Measurements from ENCODE around the gene KLK1.

DNA sequence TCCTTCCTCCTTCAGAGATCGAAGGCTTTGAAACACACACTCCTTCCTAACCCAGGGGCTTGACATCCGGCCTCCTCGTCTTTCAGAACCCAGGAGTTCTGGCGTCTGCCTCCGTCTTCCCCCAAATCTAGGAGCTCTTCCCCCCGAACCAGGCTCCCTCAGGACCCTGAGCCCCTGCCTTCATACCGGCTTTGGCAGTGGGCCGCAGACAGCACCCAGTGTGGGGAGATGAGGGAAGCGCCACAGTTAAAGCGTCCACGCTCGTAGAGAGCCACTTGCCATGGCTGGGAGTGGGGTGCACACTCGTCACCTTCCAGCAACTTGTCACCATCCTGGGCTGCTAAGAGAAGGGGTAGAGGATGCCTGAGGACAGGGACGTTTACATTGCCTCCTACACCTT, 3.9 kb upstream of the KLK1 start:
- TF ChIP-seq, protein P1, sequence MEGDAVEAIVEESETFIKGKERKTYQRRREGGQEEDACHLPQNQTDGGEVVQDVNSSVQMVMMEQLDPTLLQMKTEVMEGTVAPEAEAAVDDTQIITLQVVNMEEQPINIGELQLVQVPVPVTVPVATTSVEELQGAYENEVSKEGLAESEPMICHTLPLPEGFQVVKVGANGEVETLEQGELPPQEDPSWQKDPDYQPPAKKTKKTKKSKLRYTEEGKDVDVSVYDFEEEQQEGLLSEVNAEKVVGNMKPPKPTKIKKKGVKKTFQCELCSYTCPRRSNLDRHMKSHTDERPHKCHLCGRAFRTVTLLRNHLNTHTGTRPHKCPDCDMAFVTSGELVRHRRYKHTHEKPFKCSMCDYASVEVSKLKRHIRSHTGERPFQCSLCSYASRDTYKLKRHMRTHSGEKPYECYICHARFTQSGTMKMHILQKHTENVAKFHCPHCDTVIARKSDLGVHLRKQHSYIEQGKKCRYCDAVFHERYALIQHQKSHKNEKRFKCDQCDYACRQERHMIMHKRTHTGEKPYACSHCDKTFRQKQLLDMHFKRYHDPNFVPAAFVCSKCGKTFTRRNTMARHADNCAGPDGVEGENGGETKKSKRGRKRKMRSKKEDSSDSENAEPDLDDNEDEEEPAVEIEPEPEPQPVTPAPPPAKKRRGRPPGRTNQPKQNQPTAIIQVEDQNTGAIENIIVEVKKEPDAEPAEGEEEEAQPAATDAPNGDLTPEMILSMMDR (IDR thresholded peaks at IDR 0.05; ENCODE audit: poor library complexity, severe bottlenecking), result no peak
- TF ChIP-seq EZH2 (IDR thresholded peaks at IDR 0.05; ENCODE audit: borderline replicate concordance, insufficient read depth, low read length, poor library complexity, severe bottlenecking), result no peak
- no peak for TF ChIP-seq RAD21 (conservative IDR thresholded peaks at IDR 0.05)
- TF ChIP-seq SMC3 (conservative IDR thresholded peaks at IDR 0.05; ENCODE audit: poor library complexity), result no peak
- TF ChIP-seq, protein P2, sequence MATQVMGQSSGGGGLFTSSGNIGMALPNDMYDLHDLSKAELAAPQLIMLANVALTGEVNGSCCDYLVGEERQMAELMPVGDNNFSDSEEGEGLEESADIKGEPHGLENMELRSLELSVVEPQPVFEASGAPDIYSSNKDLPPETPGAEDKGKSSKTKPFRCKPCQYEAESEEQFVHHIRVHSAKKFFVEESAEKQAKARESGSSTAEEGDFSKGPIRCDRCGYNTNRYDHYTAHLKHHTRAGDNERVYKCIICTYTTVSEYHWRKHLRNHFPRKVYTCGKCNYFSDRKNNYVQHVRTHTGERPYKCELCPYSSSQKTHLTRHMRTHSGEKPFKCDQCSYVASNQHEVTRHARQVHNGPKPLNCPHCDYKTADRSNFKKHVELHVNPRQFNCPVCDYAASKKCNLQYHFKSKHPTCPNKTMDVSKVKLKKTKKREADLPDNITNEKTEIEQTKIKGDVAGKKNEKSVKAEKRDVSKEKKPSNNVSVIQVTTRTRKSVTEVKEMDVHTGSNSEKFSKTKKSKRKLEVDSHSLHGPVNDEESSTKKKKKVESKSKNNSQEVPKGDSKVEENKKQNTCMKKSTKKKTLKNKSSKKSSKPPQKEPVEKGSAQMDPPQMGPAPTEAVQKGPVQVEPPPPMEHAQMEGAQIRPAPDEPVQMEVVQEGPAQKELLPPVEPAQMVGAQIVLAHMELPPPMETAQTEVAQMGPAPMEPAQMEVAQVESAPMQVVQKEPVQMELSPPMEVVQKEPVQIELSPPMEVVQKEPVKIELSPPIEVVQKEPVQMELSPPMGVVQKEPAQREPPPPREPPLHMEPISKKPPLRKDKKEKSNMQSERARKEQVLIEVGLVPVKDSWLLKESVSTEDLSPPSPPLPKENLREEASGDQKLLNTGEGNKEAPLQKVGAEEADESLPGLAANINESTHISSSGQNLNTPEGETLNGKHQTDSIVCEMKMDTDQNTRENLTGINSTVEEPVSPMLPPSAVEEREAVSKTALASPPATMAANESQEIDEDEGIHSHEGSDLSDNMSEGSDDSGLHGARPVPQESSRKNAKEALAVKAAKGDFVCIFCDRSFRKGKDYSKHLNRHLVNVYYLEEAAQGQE (IDR thresholded peaks at IDR 0.05; ENCODE audit: borderline replicate concordance), result no peak

All from neural cell (in vitro differentiated cells).